Measurements from ENCODE around the gene SSTR4.

Gene SSTR4

GRCh38 chr20:23080521-23080920 is 45.4 kb downstream of the SSTR4 start:
- no peak overlapping the region for H3K4me3 ChIP-seq (ENCODE audit: low read depth, low read length)
- TF ChIP-seq CTCF (IDR thresholded peaks at IDR 0.05; ENCODE audit: low read depth, low read length, missing control alignments) = no peak
- in situ Hi-C loops (cut with HindIII; ENCODE audit: low sequenced_read_pairs) = no loop called here
- DNase-seq (ENCODE audit: low read depth) = no peak

- DNase-seq (ENCODE audit: low read depth) = no peak
- no peak for TF ChIP-seq CTCF (IDR thresholded peaks at IDR 0.05; ENCODE audit: low read depth, low read length, missing control alignments)
- in situ Hi-C loops (cut with HindIII; ENCODE audit: low sequenced_read_pairs) = no loop called here
- no peak overlapping the region for H3K4me3 ChIP-seq (ENCODE audit: low read depth, low read length)
Observed at GRCh38 chr20:23081263-23081819, 46.2 kb downstream of the SSTR4 start.

GRCh38 chr20:23082846-23083552 is 47.9 kb downstream of the SSTR4 start:
- no peak for DNase-seq (ENCODE audit: low read depth)
- H3K4me3 ChIP-seq (ENCODE audit: low read depth, low read length) = no peak overlapping the region
- no peak for TF ChIP-seq CTCF (IDR thresholded peaks at IDR 0.05; ENCODE audit: low read depth, low read length, missing control alignments)
- in situ Hi-C loops (cut with HindIII; ENCODE audit: low sequenced_read_pairs) = no loop called here

GRCh38 chr20:23083553-23084220 is 48.6 kb downstream of the SSTR4 start:
- no peak for DNase-seq (ENCODE audit: low read depth)
- in situ Hi-C loops (cut with HindIII; ENCODE audit: low sequenced_read_pairs) = no loop called here
- H3K4me3 ChIP-seq (ENCODE audit: low read depth, low read length) = no peak overlapping the region
- TF ChIP-seq CTCF (IDR thresholded peaks at IDR 0.05; ENCODE audit: low read depth, low read length, missing control alignments) = no peak

GRCh38 chr20:23084282-23084844 is 49.3 kb downstream of the SSTR4 start:
- H3K4me3 ChIP-seq (ENCODE audit: low read depth, low read length) = no peak overlapping the region
- TF ChIP-seq CTCF (IDR thresholded peaks at IDR 0.05; ENCODE audit: low read depth, low read length, missing control alignments) = no peak
- in situ Hi-C loops (cut with HindIII; ENCODE audit: low sequenced_read_pairs) = no loop called here
- no peak for DNase-seq (ENCODE audit: low read depth)

- H3K4me3 ChIP-seq (ENCODE audit: low read depth, low read length) = no peak overlapping the region
- in situ Hi-C loops (cut with HindIII; ENCODE audit: low sequenced_read_pairs) = no loop called here
- no peak for DNase-seq (ENCODE audit: low read depth)
- TF ChIP-seq CTCF (IDR thresholded peaks at IDR 0.05; ENCODE audit: low read depth, low read length, missing control alignments) = no peak
Observed at GRCh38 chr20:23084845-23085365, 49.8 kb downstream of the SSTR4 start.
